ENCODE measurements around the gene SRRD.

Gene SRRD

GRCh38 chr22:26482161-26482560 lies 1.5 kb upstream of the SRRD start:
- TF ChIP-seq CTCF (IDR thresholded peaks at IDR 0.05; ENCODE audit: low read depth, low read length, missing control alignments): no peak
- no peak for DNase-seq (ENCODE audit: low read depth)
- peak overlapping the region; percentile 96; the same call in 1 of the 2 replicates for H3K4me3 ChIP-seq (ENCODE audit: low read depth, low read length)

- DNase-seq (ENCODE audit: low read depth): no peak
- TF ChIP-seq CTCF (IDR thresholded peaks at IDR 0.05; ENCODE audit: low read depth, low read length, missing control alignments): no peak
- peak overlapping the region; percentile 96 for H3K4me3 ChIP-seq (ENCODE audit: low read depth, low read length)
Observed at GRCh38 chr22:26483043-26483438, 636 bp upstream of the SRRD start.

DNA sequence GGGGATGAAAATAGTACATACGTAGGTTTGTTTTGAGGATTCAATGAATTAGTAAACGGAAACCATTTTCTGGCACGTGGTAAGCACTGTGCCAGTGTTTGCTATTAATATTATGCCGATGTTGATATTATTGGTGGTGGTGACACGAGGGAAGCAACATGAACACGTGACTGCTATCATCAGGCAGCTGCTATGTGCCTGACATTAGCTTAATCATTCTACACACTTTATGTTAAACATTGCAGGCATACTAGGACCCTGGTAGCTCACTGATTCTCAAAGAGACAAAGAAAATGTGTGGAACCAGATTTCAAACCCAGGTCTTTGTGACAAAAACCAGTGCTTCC lies 656 bp downstream of the SRRD start:
- no peak for DNase-seq (ENCODE audit: low read depth)
- peak overlapping the region; percentile 96 for H3K4me3 ChIP-seq (ENCODE audit: low read depth, low read length)
- TF ChIP-seq CTCF (IDR thresholded peaks at IDR 0.05; ENCODE audit: low read depth, low read length, missing control alignments): no peak

DNA sequence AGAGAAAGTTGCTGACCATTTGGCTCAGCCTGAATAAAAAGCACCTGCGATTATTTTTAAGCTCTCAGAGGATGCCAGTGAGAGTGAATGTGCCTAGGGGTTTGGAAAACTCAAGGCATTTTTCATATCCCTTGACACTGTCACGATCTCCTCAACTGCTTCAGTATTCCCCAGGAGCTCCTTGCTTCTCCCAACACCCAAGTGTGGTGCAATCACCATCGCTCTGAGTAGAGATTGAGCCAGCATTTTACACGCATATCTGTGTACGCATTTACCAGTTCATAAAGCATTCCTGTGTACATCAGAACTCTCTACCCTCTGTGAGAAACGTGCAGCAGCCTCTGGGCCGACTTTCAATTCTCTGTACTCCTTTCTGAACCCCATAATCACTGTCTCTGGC lies 1.3 kb downstream of the SRRD start:
- no peak overlapping the region; the same call in 1 of the 2 replicates for H3K4me3 ChIP-seq (ENCODE audit: low read depth, low read length)
- no peak for DNase-seq (ENCODE audit: low read depth)
- no peak for TF ChIP-seq CTCF (IDR thresholded peaks at IDR 0.05; ENCODE audit: low read depth, low read length, missing control alignments)

- no peak overlapping the region for H3K4me3 ChIP-seq (ENCODE audit: low read depth, low read length)
- DNase-seq (ENCODE audit: low read depth): no peak
- TF ChIP-seq CTCF (IDR thresholded peaks at IDR 0.05; ENCODE audit: low read depth, low read length, missing control alignments): no peak
Observed at GRCh38 chr22:26485806-26486390, 2.2 kb downstream of the SRRD start.

- DNase-seq (ENCODE audit: low read depth): no peak
- no peak for TF ChIP-seq CTCF (IDR thresholded peaks at IDR 0.05; ENCODE audit: low read depth, low read length, missing control alignments)
- no peak overlapping the region for H3K4me3 ChIP-seq (ENCODE audit: low read depth, low read length)
Observed at GRCh38 chr22:26486394-26486793, 2.7 kb downstream of the SRRD start.

DNA sequence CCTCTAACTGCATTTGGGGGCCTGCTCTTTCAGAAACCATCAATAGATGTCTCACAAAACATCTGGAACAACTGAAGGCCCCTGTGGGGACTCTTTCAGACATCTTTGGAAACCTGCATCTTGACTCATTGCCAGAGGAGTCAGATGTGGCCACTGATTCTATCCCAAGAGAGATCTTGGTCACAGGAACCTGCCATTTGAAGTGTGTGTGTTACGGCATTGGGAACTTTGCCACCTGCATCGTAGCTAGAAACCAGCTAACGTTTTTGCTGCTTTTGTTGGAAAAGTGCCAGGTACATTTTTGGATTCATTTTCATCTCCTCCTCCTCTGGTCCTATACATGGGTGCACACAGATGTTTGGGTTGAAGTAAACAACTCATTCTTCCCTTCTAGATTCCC lies 4.3 kb downstream of the SRRD start:
- TF ChIP-seq CTCF (IDR thresholded peaks at IDR 0.05; ENCODE audit: low read depth, low read length, missing control alignments): no peak
- no peak overlapping the region for H3K4me3 ChIP-seq (ENCODE audit: low read depth, low read length)
- no peak for DNase-seq (ENCODE audit: low read depth)
